ENCODE data around the gene SLC30A10. TPM values are rescaled to one million over a fixed set of nuclear protein-coding genes. Genes with fewer than 3 reads are reported as not detected.
"Not testable (repeated sequence)": the region's sequence is repeated elsewhere in the genome, so short reads cannot be mapped to it uniquely, and the experiment has no call there.

SLC30A10 gene
- total RNA-seq, 1 donor from 2014 or later = 0.25 TPM

- Histone ChIP-seq H3K36me3 (no peaks in the 10 kb centered on the region), H3K4me3 (no peak overlapping the region), H3K27ac (no peak overlapping the region), H3K9me3 (no peaks in the 10 kb centered on the region), H3K4me1 (no peaks in the 10 kb centered on the region), H3K27me3 (no peaks in the 10 kb centered on the region)
- intact Hi-C loops (cut with DNase I) = no loop called here
- TF ChIP-seq POLR2A (IDR thresholded peaks at IDR 0.05) = no peak
- TF ChIP-seq CTCF (IDR thresholded peaks at IDR 0.05) = no peak
- TF ChIP-seq POLR2AphosphoS5 (IDR thresholded peaks at IDR 0.05; ENCODE audit: insufficient read depth in 1 of 2, low read depth in 1 of 2) = no peak
- DNase-seq (ENCODE audit: extremely low spot score in 2 of 2) = no peak
These were observed 18.9 kb downstream of the SLC30A10 start for GRCh38 chr1:219909476-219909875.

DNA sequence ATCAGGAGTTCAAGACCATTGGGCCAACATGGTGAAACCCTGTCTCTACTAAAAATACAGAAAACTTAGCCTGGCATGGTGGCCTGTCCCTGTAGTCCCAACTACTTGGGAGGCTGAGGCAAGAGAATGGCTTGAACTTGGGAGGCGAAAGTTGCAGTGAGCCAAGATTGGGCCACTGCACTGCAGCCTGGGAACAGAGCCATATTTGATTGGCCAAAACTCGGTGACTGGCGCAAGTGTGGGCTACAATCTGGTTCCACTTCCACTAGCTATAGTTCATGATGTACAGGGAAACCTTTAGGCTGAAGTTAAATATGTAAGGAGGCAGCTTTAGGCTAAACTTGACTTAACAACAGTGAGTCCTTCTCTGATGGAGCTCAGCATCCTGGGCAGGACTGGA is 20.2 kb downstream of the SLC30A10 start:
- Histone ChIP-seq H3K27me3 (no peaks in the 10 kb centered on the region), H3K4me3 (no peak overlapping the region), H3K36me3 (no peaks in the 10 kb centered on the region), H3K4me1 (no peaks in the 10 kb centered on the region), H3K27ac (no peak overlapping the region), H3K9me3 (no peaks in the 10 kb centered on the region)
- no peak for DNase-seq (ENCODE audit: extremely low spot score in 2 of 2)
- intact Hi-C loops (cut with DNase I) = no loop called here
- TF ChIP-seq POLR2AphosphoS5 (IDR thresholded peaks at IDR 0.05; ENCODE audit: insufficient read depth in 1 of 2, low read depth in 1 of 2) (no peak), POLR2A (IDR thresholded peaks at IDR 0.05) (no peak), CTCF (IDR thresholded peaks at IDR 0.05) (no peak)

DNA sequence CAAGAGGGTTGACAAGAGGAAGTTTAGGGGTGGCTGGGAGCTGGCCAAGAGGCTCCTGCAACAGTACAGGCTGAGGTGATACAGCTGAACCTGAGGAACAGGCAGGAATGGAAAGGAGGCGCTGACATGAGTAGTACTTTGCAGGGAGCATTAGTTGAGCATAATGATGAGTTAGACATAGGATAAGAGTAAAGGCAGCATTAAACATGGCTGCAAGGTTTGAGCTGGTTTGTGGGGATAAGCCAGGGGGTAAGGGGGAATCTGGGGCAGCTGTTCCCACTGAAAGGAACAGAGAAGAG is 20.6 kb downstream of the SLC30A10 start:
- intact Hi-C loops (cut with DNase I) = no loop called here

DNA sequence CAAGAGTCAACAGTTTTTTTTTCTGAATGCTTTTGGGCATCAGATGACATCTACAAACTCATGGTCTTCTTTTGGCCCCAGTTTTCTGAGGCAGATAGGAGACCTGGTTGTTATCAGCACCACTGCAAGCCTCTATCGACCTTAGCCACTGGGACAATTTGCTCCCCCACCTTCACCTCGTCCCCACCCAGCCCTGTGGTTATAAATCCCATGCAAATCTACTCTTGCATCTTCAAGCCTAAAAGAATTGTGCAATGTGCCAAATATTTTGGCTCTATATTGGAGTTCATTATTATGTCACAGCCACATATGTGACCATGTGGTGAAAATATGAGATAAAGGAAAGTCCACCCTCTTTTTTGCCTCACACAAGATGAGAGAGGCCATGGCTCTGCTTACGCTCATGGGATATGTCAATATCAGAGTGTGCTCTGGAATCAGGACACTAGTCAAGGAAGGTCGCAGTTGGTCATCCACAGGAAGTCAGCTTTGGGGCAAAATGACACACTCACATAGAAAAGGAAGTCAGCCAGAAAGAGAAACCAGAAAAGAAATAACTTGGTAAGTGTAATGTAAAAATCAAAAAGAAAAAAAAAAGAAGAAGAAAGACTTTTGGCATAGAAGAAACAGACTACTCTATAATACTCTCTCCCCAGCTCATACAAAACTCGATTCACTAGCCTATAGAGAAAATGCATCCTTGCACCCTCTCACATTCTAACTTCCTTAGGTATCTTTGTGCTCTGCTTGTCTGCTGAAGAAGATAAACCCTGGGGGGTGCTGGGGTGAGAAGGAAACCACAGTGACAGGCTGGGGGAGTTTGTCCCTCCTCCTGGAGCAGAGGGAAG is 21.2 kb downstream of the SLC30A10 start:
- Histone ChIP-seq H3K4me1 (no peaks in the 10 kb centered on the region), H3K9me3 (no peaks in the 10 kb centered on the region), H3K4me3 (no peak overlapping the region), H3K27me3 (no peaks in the 10 kb centered on the region), H3K36me3 (no peaks in the 10 kb centered on the region), H3K27ac (no peak overlapping the region)
- no peak for DNase-seq (ENCODE audit: extremely low spot score in 2 of 2)
- intact Hi-C loops (cut with DNase I) = no loop called here
- TF ChIP-seq POLR2AphosphoS5 (IDR thresholded peaks at IDR 0.05; ENCODE audit: insufficient read depth in 1 of 2, low read depth in 1 of 2) (no peak), CTCF (IDR thresholded peaks at IDR 0.05) (no peak), POLR2A (IDR thresholded peaks at IDR 0.05) (no peak)

More for the DNA sequence above, 20.6 kb downstream of the SLC30A10 start:
- H3K4me1 ChIP-seq = no peaks in the 10 kb centered on the region
- DNase-seq (ENCODE audit: extremely low spot score in 2 of 2) = no peak
- H3K27ac ChIP-seq = no peak overlapping the region
- no peaks in the 10 kb centered on the region for H3K27me3 ChIP-seq
- TF ChIP-seq POLR2A (IDR thresholded peaks at IDR 0.05) = no peak
- TF ChIP-seq POLR2AphosphoS5 (IDR thresholded peaks at IDR 0.05; ENCODE audit: insufficient read depth in 1 of 2, low read depth in 1 of 2) = no peak
- no peak for TF ChIP-seq CTCF (IDR thresholded peaks at IDR 0.05)
- H3K9me3 ChIP-seq = no peaks in the 10 kb centered on the region
- no peak overlapping the region for H3K4me3 ChIP-seq
- H3K36me3 ChIP-seq = no peaks in the 10 kb centered on the region

- H3K4me3 ChIP-seq; DNase-seq (ENCODE audit: extremely low spot score in 2 of 2); H3K9me3 ChIP-seq; H3K27me3 ChIP-seq; H3K36me3 ChIP-seq; intact Hi-C loops (cut with DNase I); H3K4me1 ChIP-seq; H3K27ac ChIP-seq: not testable (repeated sequence)
These were observed 21.8 kb downstream of the SLC30A10 start for GRCh38 chr1:219906565-219906923.
